Retinal pigment epithelial cell (primary cell): Measurements from ENCODE around the gene VEZT.
"Not testable (repeated sequence)": the region's sequence is repeated elsewhere in the genome, so short reads cannot be mapped to it uniquely, and the experiment has no call there.

Experiments
- DNase-seq: peaks from one replicate; pipeline ENCODE4 v3.0.0-alpha.2; 2010; ENCODE audit warnings: low read depth
- H3K4me3 ChIP-seq: 2 replicates; pipeline ENCODE4 v1.5.1; 2011; ENCODE audit warnings: mild to moderate bottlenecking, low read length, control low read depth, moderate library complexity
- CTCF ChIP-seq: conservative IDR thresholded peaks from 2 replicates; pipeline ENCODE4 v1.5.1; 2011; ENCODE audit warnings: low read depth, low read length, control low read depth, inconsistent platforms

Gene VEZT

DNA sequence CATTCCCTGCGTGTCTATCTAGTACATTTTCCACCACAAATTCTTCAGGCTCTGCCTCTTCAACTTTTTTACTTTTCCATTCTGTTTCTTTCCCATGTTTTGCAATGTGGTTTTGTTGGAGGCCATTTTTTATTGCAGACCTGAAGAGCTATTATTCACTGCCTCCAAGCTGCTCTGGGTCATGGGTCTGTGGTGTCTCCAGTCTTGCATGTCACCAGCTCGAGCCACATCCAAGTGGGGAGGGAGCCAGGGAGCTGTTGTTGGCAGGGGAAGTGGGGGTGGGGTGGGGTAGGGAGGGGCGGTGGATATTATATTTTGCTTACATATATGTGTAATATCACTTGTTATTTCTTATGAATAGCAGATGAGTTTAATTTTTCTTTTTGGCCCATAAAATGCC lies 69.1 kb downstream of the VEZT start:
- no peak for TF ChIP-seq CTCF
- H3K4me3 ChIP-seq, result no peak overlapping the region
- no peak for DNase-seq

- H3K4me3 ChIP-seq, result no peak overlapping the region
- TF ChIP-seq CTCF, result no peak
Observed at GRCh38 chr12:95291501-95291900, 73.9 kb downstream of the VEZT start.

GRCh38 chr12:95298916-95299315 lies 81.3 kb downstream of the VEZT start:
- H3K4me3 ChIP-seq, result no peak overlapping the region
- no peak for TF ChIP-seq CTCF
- DNase-seq, result no peak

More at GRCh38 chr12:95291501-95291900, 73.9 kb downstream of the VEZT start:
- DNase-seq, result no peak

- no peak for DNase-seq
- no peak for TF ChIP-seq CTCF
- no peak overlapping the region for H3K4me3 ChIP-seq
Observed at GRCh38 chr12:95300286-95300685, 82.7 kb downstream of the VEZT start.

- no peak for DNase-seq
- no peak overlapping the region for H3K4me3 ChIP-seq
- TF ChIP-seq CTCF, result no peak
Observed at GRCh38 chr12:95303476-95303875, 85.9 kb downstream of the VEZT start.

DNA sequence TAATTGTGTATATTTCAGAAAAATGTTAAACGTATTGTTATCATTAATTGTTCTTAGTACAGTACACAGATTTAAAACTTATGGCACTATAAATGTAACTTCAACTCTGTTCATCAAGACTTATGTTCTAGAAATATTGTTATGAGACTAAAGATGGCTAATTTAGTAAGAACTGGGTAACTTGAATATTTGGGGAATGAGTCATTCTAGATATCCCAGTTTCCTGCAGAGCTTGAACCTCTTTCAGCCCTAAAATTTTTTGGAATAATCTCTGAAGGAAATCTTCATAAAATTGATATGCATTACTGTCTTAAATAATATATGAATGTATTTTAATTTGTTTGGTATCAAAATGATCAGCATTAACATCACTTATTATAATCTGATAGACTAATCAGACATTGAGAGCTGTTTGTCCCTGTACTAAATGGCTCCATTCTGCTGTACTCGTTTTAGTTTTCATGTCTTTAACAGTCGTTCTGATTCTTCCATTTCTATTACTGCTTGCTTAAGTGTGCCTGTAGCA lies 87.1 kb downstream of the VEZT start:
- H3K4me3 ChIP-seq, result no peak overlapping the region
- no peak for DNase-seq
- TF ChIP-seq CTCF, result no peak

DNA sequence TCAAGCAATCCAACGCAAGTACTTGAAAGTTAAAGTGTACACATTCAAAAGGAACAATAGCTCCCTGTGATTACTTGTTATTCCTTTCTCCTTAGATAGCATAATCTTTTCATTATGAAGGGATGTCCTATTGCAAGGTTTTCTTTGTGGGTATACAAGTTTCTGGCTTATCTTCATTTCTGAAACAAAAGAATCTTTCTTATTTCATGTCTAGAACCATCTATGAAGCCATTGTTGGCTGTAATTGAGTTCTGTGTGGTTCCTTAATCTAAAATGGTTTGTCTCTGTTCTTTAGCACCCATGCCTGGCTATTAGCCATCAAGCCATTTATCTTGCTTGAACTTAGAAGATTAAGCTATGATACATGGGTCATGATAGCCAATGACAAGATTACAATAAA lies 95.0 kb downstream of the VEZT start:
- DNase-seq, result no peak
- H3K4me3 ChIP-seq, result no peak overlapping the region
- TF ChIP-seq CTCF, result no peak

DNA sequence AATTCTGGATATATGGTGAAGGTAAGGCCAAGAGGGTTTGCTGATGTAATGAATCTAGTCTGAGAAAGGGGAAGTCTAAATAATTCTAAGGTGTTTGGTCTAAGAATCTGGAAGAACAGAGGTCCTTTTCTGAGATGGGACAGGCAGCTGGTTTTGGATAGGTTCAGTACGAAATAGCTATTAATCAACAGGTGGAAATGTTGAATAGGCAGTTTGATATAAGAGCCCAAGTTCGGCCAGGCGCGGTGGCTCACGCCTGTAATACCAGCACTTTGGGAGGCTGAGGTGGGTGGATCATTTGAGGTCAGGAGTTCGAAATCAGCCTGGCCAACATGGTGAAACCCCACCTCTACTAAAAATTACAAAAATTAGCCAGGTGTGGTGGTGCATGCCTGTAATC lies 97.1 kb downstream of the VEZT start:
- not testable (repeated sequence) for H3K4me3 ChIP-seq, DNase-seq
